ENCODE results near the gene MMP13.

DNA sequence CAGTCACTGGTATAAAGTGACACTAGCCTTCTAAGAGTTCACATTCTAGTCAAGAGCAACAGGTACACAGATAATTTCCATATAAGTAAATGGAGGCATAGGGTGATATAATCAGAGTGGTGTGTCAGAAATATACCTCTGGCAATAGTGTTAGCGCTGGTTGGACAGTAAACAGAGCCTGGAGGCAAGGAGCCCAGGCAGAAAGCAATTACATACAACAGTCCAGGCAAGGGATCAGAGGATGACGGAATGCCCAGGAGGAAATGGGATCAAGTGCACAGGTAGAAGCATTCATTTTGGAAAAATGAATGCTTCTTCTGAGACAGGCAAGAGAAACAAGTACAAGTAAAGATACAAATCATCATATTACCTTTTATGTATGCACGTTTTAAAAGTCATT lies 36.2 kb upstream of the MMP13 start:
- TF ChIP-seq, protein P1, sequence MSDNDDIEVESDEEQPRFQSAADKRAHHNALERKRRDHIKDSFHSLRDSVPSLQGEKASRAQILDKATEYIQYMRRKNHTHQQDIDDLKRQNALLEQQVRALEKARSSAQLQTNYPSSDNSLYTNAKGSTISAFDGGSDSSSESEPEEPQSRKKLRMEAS (IDR thresholded peaks at IDR 0.05), result no peak
- TF ChIP-seq CREB1 (IDR thresholded peaks at IDR 0.05; ENCODE audit: low read depth), result no peak
- no peak for TF ChIP-seq REST (IDR thresholded peaks at IDR 0.05; ENCODE audit: low read depth)
- no peak for TF ChIP-seq TAF1 (IDR thresholded peaks at IDR 0.05; ENCODE audit: low read depth)
- no peak for TF ChIP-seq TEAD4 (IDR thresholded peaks at IDR 0.05)
- no peak for TF ChIP-seq EP300 (IDR thresholded peaks at IDR 0.05; ENCODE audit: borderline replicate concordance)
- no peak for TF ChIP-seq CEBPB (IDR thresholded peaks at IDR 0.05)
- no peak for TF ChIP-seq RAD21 (IDR thresholded peaks at IDR 0.05; ENCODE audit: low read depth)
- TF ChIP-seq ZBTB7A (IDR thresholded peaks at IDR 0.05; ENCODE audit: low read depth), result no peak
- no peak for TF ChIP-seq YY1 (IDR thresholded peaks at IDR 0.05; ENCODE audit: low read depth)
